K562 (cell line): ENCODE data around the gene ZNF613. TPM values are rescaled to one million over a fixed set of nuclear protein-coding genes. Genes with fewer than 3 reads are reported as not detected.

Experiments used
- CEBPG ChIP-seq, 3 experiments: fragments of 200-800 bp in 1 of 3; sonication (Bioruptor generic) in 1 of 3; sonication (generic) in 1 of 3; formaldehyde crosslinking in 1 of 3; IDR thresholded peaks in 2 of 3; conservative IDR thresholded peaks in 1 of 3; 2 replicates each; pipeline versions ENCODE4 v1.6.1 to v1.8.0; 2016 to 2022; ENCODE audit warnings: missing compliant biosample characterization in 2 of 3, missing genetic modification characterization in 2 of 3, mild to moderate bottlenecking in 1 of 3, missing genetic modification reagents in 1 of 3
- CREM ChIP-seq: IDR thresholded peaks from 2 replicates; pipeline ENCODE4 v1.6.1; 2014; ENCODE audit warnings: antibody characterized with exemption, low read depth
- CTBP1 ChIP-seq: fragments of 450-650 bp; IDR thresholded peaks from 2 replicates; pipeline ENCODE4 v1.6.1; 2016; ENCODE audit warnings: borderline replicate concordance
- EHMT2 ChIP-seq: fragments of 450-650 bp; IDR thresholded peaks from 2 replicates; pipeline ENCODE4 v1.6.1; 2018; ENCODE audit warnings: antibody characterized with exemption
- ETS2 ChIP-seq: IDR thresholded peaks from 2 replicates; pipeline ENCODE4 v1.6.1; 2016; ENCODE audit warnings: borderline replicate concordance, missing genetic modification characterization, mild to moderate bottlenecking, moderate library complexity, missing compliant biosample characterization; ENCODE audit not compliant: poor library complexity, severe bottlenecking
- HDGF ChIP-seq: fragments of 450-650 bp; IDR thresholded peaks from 2 replicates; pipeline ENCODE4 v1.6.1; 2016
- NONO ChIP-seq, 2 experiments: fragments of 200-400 bp in 1 of 2; fragments of 450-650 bp in 1 of 2; formaldehyde crosslinking in 1 of 2; IDR thresholded peaks; 2 replicates each; pipeline ENCODE4 v1.6.1; 2017; ENCODE audit warnings: low read depth in 2 of 2, mild to moderate bottlenecking in 2 of 2, moderate library complexity in 2 of 2, low read length in 1 of 2
- PHTF2 ChIP-seq: fragments of 250-450 bp; sonication (Bioruptor Pico); IDR thresholded peaks from 2 replicates; pipeline ENCODE4 v1.5.0; 2021; ENCODE audit warnings: mild to moderate bottlenecking
- POLR2A ChIP-seq: fragments of 450-650 bp; conservative IDR thresholded peaks from 2 replicates; pipeline ENCODE4 v1.6.1; 2016
- ZZZ3 ChIP-seq: fragments of 450-650 bp; IDR thresholded peaks from 2 replicates; pipeline ENCODE4 v1.6.1; 2016; ENCODE audit warnings: antibody characterized with exemption, mild to moderate bottlenecking, moderate library complexity
- polyA plus RNA-seq, 8 experiments: library from polyadenylated mRNA; depleted of rRNA in 4 of 8; stranded (reverse) in 5 of 8; unstranded in 3 of 8; fragments of >200 nt; fragmentation: Nextera tagmentation in 2 of 8; fragmentation: Illumina TruSeq in 1 of 8; extraction: Ambion mirVana in 2 of 8; extraction: Trizol in 1 of 8; gene quantifications; 2 replicates each; pipeline versions ENCODE4 v1.2.1 to v1.2.3, GENCODE V29; 2011 to 2014; ENCODE audit warnings: inconsistent platforms in 1 of 8, missing spikeins in 1 of 8
- total RNA-seq, 7 experiments: library from RNA; depleted of rRNA in 6 of 7; stranded (reverse); fragments of >200 nt in 6 of 7; fragmentation: Illumina TruSeq in 2 of 7; extraction: Trizol in 2 of 7; gene quantifications; 2 replicates each; pipeline versions ENCODE4 v1.2.1 to v1.2.3, GENCODE V29; 2011 to 2021; ENCODE audit warnings: low replicate concordance in 1 of 7
- TF ChIP-seq, protein P1 (sequence below): fragments of 450-650 bp; IDR thresholded peaks from 2 replicates; pipeline ENCODE4 v1.6.1; 2016; ENCODE audit warnings: antibody characterized with exemption
- TF ChIP-seq, protein P2 (sequence below): fragments of 450-650 bp; IDR thresholded peaks from 2 replicates; pipeline ENCODE4 v1.6.1; 2016; ENCODE audit warnings: missing biosample characterization, missing genetic modification characterization
- TF ChIP-seq, protein P3 (sequence below): fragments of 450-650 bp; IDR thresholded peaks from 2 replicates; pipeline ENCODE4 v1.6.1; 2014; ENCODE audit warnings: low read depth, mild to moderate bottlenecking, moderate library complexity, borderline replicate concordance
- TF ChIP-seq, protein P4 (sequence below), 2 experiments: fragments of 450-650 bp; IDR thresholded peaks; 2 replicates each; pipeline ENCODE4 v1.6.1; 2018; ENCODE audit warnings: mild to moderate bottlenecking in 2 of 2, low read depth in 1 of 2; ENCODE audit not compliant: partially characterized antibody in 2 of 2
- TF ChIP-seq, protein P5 (sequence below): fragments of 450-650 bp; conservative IDR thresholded peaks from 2 replicates; pipeline ENCODE4 v1.6.1; 2016; ENCODE audit warnings: missing genetic modification characterization, low read depth, mild to moderate bottlenecking, missing compliant biosample characterization, moderate library complexity

ZNF613 gene
- total and polyA plus RNA-seq, 9 of the 15 experiments (the other 6 are each of a cell fraction or from before 2014, with no cell fraction given): 2.1 to 4.5 (median 2.7) TPM

DNA sequence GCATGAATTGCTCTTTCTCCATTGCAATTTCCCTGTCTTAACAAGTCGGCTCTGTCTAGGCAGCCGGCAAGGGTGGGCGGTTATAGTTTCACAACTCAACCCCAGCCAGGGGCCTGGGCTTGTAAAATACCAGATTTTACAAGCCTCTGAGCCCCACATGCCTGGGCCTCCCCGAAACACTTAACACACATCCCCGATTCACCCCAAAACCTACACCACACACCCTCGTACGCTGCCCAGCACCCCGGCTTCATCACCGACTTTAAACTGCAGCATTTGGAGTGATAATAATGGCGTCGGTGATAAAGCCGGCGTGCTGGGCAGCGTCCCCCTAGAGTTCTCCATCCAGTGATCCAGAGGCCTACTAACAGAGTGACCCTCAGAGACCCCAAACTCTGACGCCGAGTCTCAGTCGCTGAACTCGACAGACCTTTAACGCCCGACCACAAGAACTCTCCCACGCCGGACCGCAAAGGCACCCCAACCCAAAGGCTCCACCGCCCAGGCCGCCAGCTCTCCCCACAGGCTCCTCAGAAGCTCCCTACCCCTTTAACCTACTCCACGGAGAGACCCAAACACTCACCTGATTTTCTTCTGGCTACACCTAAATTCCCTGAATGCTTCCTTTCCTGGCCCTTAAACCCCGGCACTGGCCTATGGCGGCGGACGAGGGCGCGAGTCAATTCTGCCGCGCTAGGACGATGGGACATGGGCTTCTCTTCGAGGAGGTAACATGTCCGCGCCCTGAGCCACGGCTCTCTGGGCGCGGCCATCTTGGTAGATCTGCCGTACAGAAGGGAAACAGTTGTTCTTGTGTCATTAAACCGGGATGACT lies 22.7 kb upstream of the ZNF613 start, which contains the start of gene ZNF649 (continued):
- no peak for TF ChIP-seq PHTF2
- TF ChIP-seq CTBP1: peak; percentile 41; the same call in 1 of the 2 replicates
- TF ChIP-seq POLR2A: peak; percentile 90
- TF ChIP-seq, protein P1, sequence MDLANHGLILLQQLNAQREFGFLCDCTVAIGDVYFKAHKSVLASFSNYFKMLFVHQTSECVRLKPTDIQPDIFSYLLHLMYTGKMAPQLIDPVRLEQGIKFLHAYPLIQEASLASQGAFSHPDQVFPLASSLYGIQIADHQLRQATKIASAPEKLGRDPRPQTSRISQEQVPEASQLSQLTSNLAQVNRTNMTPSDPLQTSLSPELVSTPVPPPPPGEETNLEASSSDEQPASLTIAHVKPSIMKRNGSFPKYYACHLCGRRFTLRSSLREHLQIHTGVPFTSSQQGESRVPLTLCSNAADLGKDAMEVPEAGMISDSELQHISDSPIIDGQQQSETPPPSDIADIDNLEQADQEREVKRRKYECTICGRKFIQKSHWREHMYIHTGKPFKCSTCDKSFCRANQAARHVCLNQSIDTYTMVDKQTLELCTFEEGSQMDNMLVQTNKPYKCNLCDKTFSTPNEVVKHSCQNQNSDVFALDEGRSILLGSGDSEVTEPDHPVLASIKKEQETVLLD: no peak; the same call in 1 of the 2 replicates
- TF ChIP-seq, protein P2, sequence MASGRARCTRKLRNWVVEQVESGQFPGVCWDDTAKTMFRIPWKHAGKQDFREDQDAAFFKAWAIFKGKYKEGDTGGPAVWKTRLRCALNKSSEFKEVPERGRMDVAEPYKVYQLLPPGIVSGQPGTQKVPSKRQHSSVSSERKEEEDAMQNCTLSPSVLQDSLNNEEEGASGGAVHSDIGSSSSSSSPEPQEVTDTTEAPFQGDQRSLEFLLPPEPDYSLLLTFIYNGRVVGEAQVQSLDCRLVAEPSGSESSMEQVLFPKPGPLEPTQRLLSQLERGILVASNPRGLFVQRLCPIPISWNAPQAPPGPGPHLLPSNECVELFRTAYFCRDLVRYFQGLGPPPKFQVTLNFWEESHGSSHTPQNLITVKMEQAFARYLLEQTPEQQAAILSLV (tag): no peak
- no peak for TF ChIP-seq CEBPG (CRISPR knock-in tag; IDR thresholded peaks at IDR 0.05)
- TF ChIP-seq CEBPG (tag; conservative IDR thresholded peaks at IDR 0.05 in 1 of 2, IDR thresholded peaks at IDR 0.05 in 1 of 2): peak in 1 of 2 experiments; percentile 48; a peak in 1 of 4 replicates
- TF ChIP-seq ZZZ3: no peak
- TF ChIP-seq ETS2 (tag): no peak
- no peak for TF ChIP-seq NONO (IDR thresholded peaks at IDR 0.05; ENCODE audit: low read depth in 2 of 2, low read length in 1 of 2)
- TF ChIP-seq, protein P3, sequence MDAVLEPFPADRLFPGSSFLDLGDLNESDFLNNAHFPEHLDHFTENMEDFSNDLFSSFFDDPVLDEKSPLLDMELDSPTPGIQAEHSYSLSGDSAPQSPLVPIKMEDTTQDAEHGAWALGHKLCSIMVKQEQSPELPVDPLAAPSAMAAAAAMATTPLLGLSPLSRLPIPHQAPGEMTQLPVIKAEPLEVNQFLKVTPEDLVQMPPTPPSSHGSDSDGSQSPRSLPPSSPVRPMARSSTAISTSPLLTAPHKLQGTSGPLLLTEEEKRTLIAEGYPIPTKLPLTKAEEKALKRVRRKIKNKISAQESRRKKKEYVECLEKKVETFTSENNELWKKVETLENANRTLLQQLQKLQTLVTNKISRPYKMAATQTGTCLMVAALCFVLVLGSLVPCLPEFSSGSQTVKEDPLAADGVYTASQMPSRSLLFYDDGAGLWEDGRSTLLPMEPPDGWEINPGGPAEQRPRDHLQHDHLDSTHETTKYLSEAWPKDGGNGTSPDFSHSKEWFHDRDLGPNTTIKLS: 0 out of 2 replicates have a peak, but pooled peaks have one; percentile 32
- TF ChIP-seq HDGF: no peak
- peak; percentile 66; the same call in 1 of the 2 replicates for TF ChIP-seq CREM
- peak; percentile 48; the same call in 1 of the 2 replicates for TF ChIP-seq EHMT2
- TF ChIP-seq, protein P4, sequence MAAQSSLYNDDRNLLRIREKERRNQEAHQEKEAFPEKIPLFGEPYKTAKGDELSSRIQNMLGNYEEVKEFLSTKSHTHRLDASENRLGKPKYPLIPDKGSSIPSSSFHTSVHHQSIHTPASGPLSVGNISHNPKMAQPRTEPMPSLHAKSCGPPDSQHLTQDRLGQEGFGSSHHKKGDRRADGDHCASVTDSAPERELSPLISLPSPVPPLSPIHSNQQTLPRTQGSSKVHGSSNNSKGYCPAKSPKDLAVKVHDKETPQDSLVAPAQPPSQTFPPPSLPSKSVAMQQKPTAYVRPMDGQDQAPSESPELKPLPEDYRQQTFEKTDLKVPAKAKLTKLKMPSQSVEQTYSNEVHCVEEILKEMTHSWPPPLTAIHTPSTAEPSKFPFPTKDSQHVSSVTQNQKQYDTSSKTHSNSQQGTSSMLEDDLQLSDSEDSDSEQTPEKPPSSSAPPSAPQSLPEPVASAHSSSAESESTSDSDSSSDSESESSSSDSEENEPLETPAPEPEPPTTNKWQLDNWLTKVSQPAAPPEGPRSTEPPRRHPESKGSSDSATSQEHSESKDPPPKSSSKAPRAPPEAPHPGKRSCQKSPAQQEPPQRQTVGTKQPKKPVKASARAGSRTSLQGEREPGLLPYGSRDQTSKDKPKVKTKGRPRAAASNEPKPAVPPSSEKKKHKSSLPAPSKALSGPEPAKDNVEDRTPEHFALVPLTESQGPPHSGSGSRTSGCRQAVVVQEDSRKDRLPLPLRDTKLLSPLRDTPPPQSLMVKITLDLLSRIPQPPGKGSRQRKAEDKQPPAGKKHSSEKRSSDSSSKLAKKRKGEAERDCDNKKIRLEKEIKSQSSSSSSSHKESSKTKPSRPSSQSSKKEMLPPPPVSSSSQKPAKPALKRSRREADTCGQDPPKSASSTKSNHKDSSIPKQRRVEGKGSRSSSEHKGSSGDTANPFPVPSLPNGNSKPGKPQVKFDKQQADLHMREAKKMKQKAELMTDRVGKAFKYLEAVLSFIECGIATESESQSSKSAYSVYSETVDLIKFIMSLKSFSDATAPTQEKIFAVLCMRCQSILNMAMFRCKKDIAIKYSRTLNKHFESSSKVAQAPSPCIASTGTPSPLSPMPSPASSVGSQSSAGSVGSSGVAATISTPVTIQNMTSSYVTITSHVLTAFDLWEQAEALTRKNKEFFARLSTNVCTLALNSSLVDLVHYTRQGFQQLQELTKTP (IDR thresholded peaks at IDR 0.05; ENCODE audit: low read depth in 1 of 2, partially characterized antibody in 2 of 2): peak; percentile 49 to 58
- TF ChIP-seq, protein P5, sequence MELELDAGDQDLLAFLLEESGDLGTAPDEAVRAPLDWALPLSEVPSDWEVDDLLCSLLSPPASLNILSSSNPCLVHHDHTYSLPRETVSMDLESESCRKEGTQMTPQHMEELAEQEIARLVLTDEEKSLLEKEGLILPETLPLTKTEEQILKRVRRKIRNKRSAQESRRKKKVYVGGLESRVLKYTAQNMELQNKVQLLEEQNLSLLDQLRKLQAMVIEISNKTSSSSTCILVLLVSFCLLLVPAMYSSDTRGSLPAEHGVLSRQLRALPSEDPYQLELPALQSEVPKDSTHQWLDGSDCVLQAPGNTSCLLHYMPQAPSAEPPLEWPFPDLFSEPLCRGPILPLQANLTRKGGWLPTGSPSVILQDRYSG (tag): 0 out of 2 replicates have a peak, but pooled peaks have one; percentile 59
